Measurements from ENCODE around the gene CHST4.

- TF ChIP-seq POLR2A (IDR thresholded peaks at IDR 0.05) (no peak), CTCF (IDR thresholded peaks at IDR 0.05) (no peak)
These were observed 33.4 kb upstream of the CHST4 start for GRCh38 chr16:71492786-71493185.
